SK-N-SH (cell line): ENCODE results near the gene NTNG1. TPM values are rescaled to one million over a fixed set of nuclear protein-coding genes. Genes with fewer than 3 reads are reported as not detected.

Experiments
- CTCF ChIA-PET: fragments of 300-600, 350-600 bp; formaldehyde crosslinking; extraction: SDS; loops from one replicate; lab custom pipeline; 2021; lab: Yijun Ruan, JAX
- POLR2A ChIA-PET: fragments of 350-600 bp; sonication (Branson Sonifier 250); formaldehyde crosslinking; extraction: SDS; loops from one replicate; lab custom pipeline; 2020; ENCODE audit warnings: antibody characterized with exemption, inconsistent platforms; lab: Yijun Ruan, JAX
- DNase-seq: peaks from one replicate; pipeline ENCODE4 v3.0.0; 2012
- H2AFZ ChIP-seq: fragments of 200-600 bp; sonication (generic); 2 replicates; pipeline ENCODE4 v1.8.1; 2016; ENCODE audit warnings: antibody characterized with exemption, mild to moderate bottlenecking, low read depth
- H3F3A ChIP-seq: fragments of 200-600 bp; sonication (generic); replicated peaks from 2 replicates; pipeline ENCODE3; 2016; ENCODE audit warnings: antibody characterized with exemption, mild to moderate bottlenecking; ENCODE audit not compliant: insufficient read depth
- H3K27ac ChIP-seq, 2 experiments: fragments of 200-500 bp in 1 of 2; fragments of 200-600 bp in 1 of 2; sonication (Bioruptor generic) in 1 of 2; sonication (generic), shearing (Covaris generic) in 1 of 2; 2 replicates each; pipeline versions ENCODE4 v1.5.1 to v1.6.1; 2014 to 2016; ENCODE audit warnings: low read depth in 2 of 2, inconsistent platforms in 1 of 2, low read length in 1 of 2, mild to moderate bottlenecking in 1 of 2, mixed read lengths in 1 of 2
- H3K27me3 ChIP-seq: fragments of 200-600 bp; sonication (generic), shearing (Covaris generic); 2 replicates; pipeline ENCODE4 v1.6.1; 2016; ENCODE audit warnings: mixed run types; ENCODE audit not compliant: insufficient read depth
- H3K36me3 ChIP-seq, 2 experiments: fragments of 200-500 bp in 1 of 2; fragments of 200-600 bp in 1 of 2; sonication (Bioruptor generic) in 1 of 2; sonication (generic) in 1 of 2; replicated peaks in 1 of 2; 2 replicates each; pipeline versions ENCODE3 to v1.5.1; 2014 to 2016; ENCODE audit warnings: low read length in 1 of 2, mild to moderate bottlenecking in 1 of 2; ENCODE audit not compliant: insufficient read depth in 2 of 2, control insufficient read depth in 1 of 2
- H3K4me1 ChIP-seq, 2 experiments: fragments of 200-500 bp in 1 of 2; fragments of 200-600 bp in 1 of 2; sonication (Bioruptor generic) in 1 of 2; sonication (generic), shearing (Covaris generic) in 1 of 2; 2 replicates each; pipeline versions ENCODE4 v1.5.1 to v1.6.1; 2014 to 2016; ENCODE audit warnings: low read depth in 1 of 2, low read length in 1 of 2, mixed run types in 1 of 2; ENCODE audit not compliant: insufficient read depth in 2 of 2, control insufficient read depth in 1 of 2
- H3K4me2 ChIP-seq: fragments of 200-600 bp; sonication (generic), shearing (Covaris generic); 2 replicates; pipeline ENCODE4 v1.6.1; 2017; ENCODE audit warnings: mixed run types
- H3K4me3 ChIP-seq, 2 experiments: fragments of 200-500 bp in 1 of 2; fragments of 200-600 bp in 1 of 2; sonication (Bioruptor generic) in 1 of 2; sonication (generic), shearing (Covaris generic) in 1 of 2; 2 replicates each; pipeline versions ENCODE4 v1.5.1 to v1.8.1; 2014 to 2016; ENCODE audit warnings: low read depth in 2 of 2, inconsistent platforms in 1 of 2, low read length in 1 of 2, mild to moderate bottlenecking in 1 of 2, mixed read lengths in 1 of 2, moderate library complexity in 1 of 2
- H3K79me2 ChIP-seq: fragments of 200-600 bp; sonication (generic); 2 replicates; pipeline ENCODE4 v1.8.1; 2017; ENCODE audit warnings: mild to moderate bottlenecking; ENCODE audit not compliant: insufficient read depth
- H3K9ac ChIP-seq: fragments of 200-600 bp; sonication (generic); 2 replicates; pipeline ENCODE4 v1.6.1; 2017; ENCODE audit warnings: mixed run types
- H3K9me2 ChIP-seq: fragments of 200-600 bp; sonication (generic); 2 replicates; pipeline ENCODE4 v1.6.1; 2017; ENCODE audit warnings: mixed run types
- H3K9me3 ChIP-seq: fragments of 200-600 bp; sonication (generic); 2 replicates; pipeline ENCODE4 v1.6.1; 2017; ENCODE audit warnings: mixed run types, mild to moderate bottlenecking, moderate library complexity
- H4K20me1 ChIP-seq: fragments of 200-600 bp; sonication (generic); 2 replicates; pipeline ENCODE4 v1.6.1; 2017; ENCODE audit warnings: mild to moderate bottlenecking, mixed run types; ENCODE audit not compliant: insufficient read depth
- CHD2 ChIP-seq: fragments of 150-350 bp; IDR thresholded peaks from 2 replicates; pipeline ENCODE4 v1.6.1; 2018; ENCODE audit warnings: low read length; ENCODE audit not compliant: partially characterized antibody
- ELF1 ChIP-seq: IDR thresholded peaks from 2 replicates; pipeline ENCODE4 v1.4.0; 2012
- EZH2phosphoT487 ChIP-seq: fragments of 200-600 bp; sonication (generic); IDR thresholded peaks from 2 replicates; pipeline ENCODE4 v1.6.1; 2017; ENCODE audit warnings: low read depth, mixed run types, mild to moderate bottlenecking, antibody characterized with exemption, moderate library complexity, borderline replicate concordance
- FOSL2 ChIP-seq: IDR thresholded peaks from 2 replicates; pipeline ENCODE4 v1.4.0; 2012; ENCODE audit warnings: low read depth, mild to moderate bottlenecking, moderate library complexity, borderline replicate concordance
- FOXJ3 ChIP-seq: sonication (generic); formaldehyde crosslinking; IDR thresholded peaks from 2 replicates; pipeline ENCODE4 v1.5.1; 2020; ENCODE audit warnings: mild to moderate bottlenecking, missing genetic modification reagents
- GATA2 ChIP-seq: sonication (generic); formaldehyde crosslinking; IDR thresholded peaks from 2 replicates; pipeline ENCODE4 v1.5.0; 2020; ENCODE audit warnings: mild to moderate bottlenecking, missing genetic modification reagents
- MEF2A ChIP-seq: IDR thresholded peaks from 2 replicates; pipeline ENCODE4 v1.4.0; 2012; ENCODE audit warnings: low read depth, borderline replicate concordance
- MXI1 ChIP-seq: IDR thresholded peaks from 2 replicates; pipeline ENCODE4 v1.6.1; 2012; ENCODE audit warnings: mild to moderate bottlenecking, low read depth, low read length, improper control_type of control experiment
- NFIC ChIP-seq: IDR thresholded peaks from 2 replicates; pipeline ENCODE4 v1.4.0; 2012; ENCODE audit warnings: borderline replicate concordance
- RCOR1 ChIP-seq: fragments of 150-350 bp; IDR thresholded peaks from 2 replicates; pipeline ENCODE4 v1.6.1; 2017; ENCODE audit warnings: antibody characterized with exemption, low read length
- RFX5 ChIP-seq: IDR thresholded peaks from 2 replicates; pipeline ENCODE4 v1.6.1; 2012; ENCODE audit warnings: mild to moderate bottlenecking, improper control_type of control experiment, low read length
- RXRA ChIP-seq: IDR thresholded peaks from 2 replicates; pipeline ENCODE4 v1.4.0; 2012; ENCODE audit warnings: low read depth, mild to moderate bottlenecking, borderline replicate concordance
- SIN3A ChIP-seq: IDR thresholded peaks from 2 replicates; pipeline ENCODE4 v1.6.1; 2012; ENCODE audit warnings: low read depth, mild to moderate bottlenecking, low read length, moderate library complexity, borderline replicate concordance
- SMC3 ChIP-seq: IDR thresholded peaks from 2 replicates; pipeline ENCODE4 v1.6.1; 2012; ENCODE audit warnings: low read depth, low read length, improper control_type of control experiment
- TCF12 ChIP-seq: IDR thresholded peaks from 2 replicates; pipeline ENCODE4 v1.4.0; 2012
- TEAD4 ChIP-seq: IDR thresholded peaks from 2 replicates; pipeline ENCODE4 v1.4.0; 2012; ENCODE audit warnings: mild to moderate bottlenecking, borderline replicate concordance; ENCODE audit not compliant: insufficient read depth
- YY1 ChIP-seq: IDR thresholded peaks from 2 replicates; pipeline ENCODE4 v1.4.0; 2012; ENCODE audit warnings: low read depth, mild to moderate bottlenecking
- WGBS: methylation state at CpG from one replicate; pipeline ENCODE4 v1.1.6; 2017; ENCODE audit warnings: low lambda C conversion rate; 5-methylcytosine and 5-hydroxymethylcytosine counted together
- polyA plus RNA-seq, 3 experiments: library from polyadenylated mRNA; depleted of rRNA; stranded (reverse); fragments of >200 nt; gene quantifications; 2 replicates each; pipeline ENCODE4 v1.2.3, GENCODE V29; 2012
- TF ChIP-seq, protein P1 (sequence below): IDR thresholded peaks from 2 replicates; pipeline ENCODE4 v1.4.0; 2012; ENCODE audit warnings: low read depth, borderline replicate concordance
- TF ChIP-seq, protein P2 (sequence below): IDR thresholded peaks from 2 replicates; pipeline ENCODE4; 2012
- TF ChIP-seq, protein P3 (sequence below): fragments of 200-600 bp; sonication (generic); IDR thresholded peaks from 2 replicates; pipeline ENCODE4 v1.6.1; 2017; ENCODE audit warnings: antibody characterized with exemption, mild to moderate bottlenecking, moderate library complexity
- TF ChIP-seq, protein P4 (sequence below): IDR thresholded peaks from 2 replicates; pipeline ENCODE4 v1.4.0; 2012; ENCODE audit warnings: low read depth
- TF ChIP-seq, protein P5 (sequence below): fragments of 150-350 bp; IDR thresholded peaks from 2 replicates; pipeline ENCODE4 v1.6.1; 2017; ENCODE audit warnings: antibody characterized with exemption, low read length, low read depth, borderline replicate concordance

NTNG1 gene
- polyA plus RNA-seq, 1 of the 3 experiments (the other 2 are of a cell fraction): 0.03 TPM

DNA sequence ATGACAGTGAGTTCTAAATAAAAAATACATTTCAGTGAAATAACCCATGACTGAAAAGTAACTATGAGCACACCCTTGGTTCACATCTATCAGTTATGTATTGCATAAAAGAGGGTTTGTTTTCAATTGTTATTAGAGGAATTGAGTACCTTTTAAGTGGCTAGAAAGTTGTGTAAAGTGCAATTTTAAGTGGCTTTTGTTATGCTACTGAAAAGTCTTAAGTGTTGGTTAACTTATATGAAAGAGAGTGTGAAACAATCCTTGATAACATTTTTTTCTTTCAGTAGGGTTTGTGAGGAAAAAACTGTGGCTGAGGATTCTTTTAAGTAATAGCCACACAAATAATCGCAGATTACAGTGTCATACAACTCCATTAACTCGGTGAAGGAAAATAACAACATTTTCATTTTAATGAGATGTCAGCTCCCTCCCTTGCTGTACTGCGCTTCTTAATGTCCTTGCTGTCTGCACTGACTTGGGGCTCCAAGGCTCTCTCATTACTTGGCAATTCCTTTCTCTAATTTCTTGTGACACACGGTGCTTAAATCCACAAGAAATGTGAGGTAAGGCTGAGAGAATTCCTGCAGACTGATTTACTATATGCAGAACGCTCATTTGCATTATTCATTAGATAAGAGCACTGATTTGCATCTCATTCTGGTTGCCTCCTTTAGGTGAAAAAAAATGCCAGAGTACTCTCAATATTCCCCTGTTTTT is 40.6 kb downstream of the NTNG1 start:
- no peaks in the 10 kb centered on the region for H3K36me3 ChIP-seq
- no peak overlapping the region for H3K9ac ChIP-seq
- H3K27me3 ChIP-seq: no peaks in the 10 kb centered on the region
- H3K4me1 ChIP-seq: peaks cover 0 to 17% of the 10 kb centered on the region in 2 experiments; a peak in 1 of 4 replicates
- no peaks in the 10 kb centered on the region for H4K20me1 ChIP-seq
- CTCF ChIA-PET: interaction anchor here (0.7 kb wide), 1 partner anchor 160 kb away, joined by 3 read pairs; no protein-coding TSS in a partner anchor
- H3K79me2 ChIP-seq: no peaks in the 10 kb centered on the region
- H3F3A ChIP-seq: no peaks in the 10 kb centered on the region
- 22% methylated on average over 5 of the region's 5 CpGs for WGBS
- no peak overlapping the region for H3K4me3 ChIP-seq
- H3K9me3 ChIP-seq: no peaks in the 10 kb centered on the region
- no peak overlapping the region for H2AFZ ChIP-seq
- DNase-seq: no peak
- TF ChIP-seq, protein P1, sequence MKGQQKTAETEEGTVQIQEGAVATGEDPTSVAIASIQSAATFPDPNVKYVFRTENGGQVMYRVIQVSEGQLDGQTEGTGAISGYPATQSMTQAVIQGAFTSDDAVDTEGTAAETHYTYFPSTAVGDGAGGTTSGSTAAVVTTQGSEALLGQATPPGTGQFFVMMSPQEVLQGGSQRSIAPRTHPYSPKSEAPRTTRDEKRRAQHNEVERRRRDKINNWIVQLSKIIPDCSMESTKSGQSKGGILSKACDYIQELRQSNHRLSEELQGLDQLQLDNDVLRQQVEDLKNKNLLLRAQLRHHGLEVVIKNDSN: no peak
- TF ChIP-seq TCF12 (no peak), EZH2phosphoT487 (no peak)
- TF ChIP-seq, all 33 proteins: peak for 0
- POLR2A ChIA-PET: no interaction called here
- Histone ChIP-seq H3K27ac (no peak overlapping the region), H3K4me2 (no peak overlapping the region), H3K9me2 (no peaks in the 10 kb centered on the region)

DNA sequence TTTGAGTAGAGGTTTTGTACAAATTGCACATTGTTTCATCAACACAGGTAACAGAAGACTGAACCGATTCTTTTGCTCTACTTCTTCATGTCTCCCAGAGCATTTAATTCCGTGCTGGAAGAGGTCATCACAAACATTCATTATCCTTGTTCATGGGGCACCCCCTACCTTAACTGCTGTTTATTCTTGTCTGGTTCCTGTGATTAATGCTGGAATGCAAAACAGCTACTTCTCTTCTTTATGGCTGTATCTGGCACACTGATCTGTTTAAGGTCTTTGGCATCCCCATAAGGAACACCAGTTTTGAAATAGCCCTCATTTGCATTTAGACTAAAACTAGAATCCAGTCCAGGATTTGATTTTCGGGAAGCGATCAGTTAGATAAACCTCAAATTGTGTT is 42.2 kb downstream of the NTNG1 start:
- no peak overlapping the region for H3K9ac ChIP-seq
- POLR2A ChIA-PET: no interaction called here
- no peak overlapping the region for H3K4me3 ChIP-seq
- CTCF ChIA-PET: no interaction called here
- no peak for TF ChIP-seq TEAD4
- no peak for TF ChIP-seq FOSL2
- TF ChIP-seq YY1: no peak
- TF ChIP-seq RCOR1: no peak
- no peak for TF ChIP-seq MEF2A
- TF ChIP-seq NFIC: no peak
- no peak for TF ChIP-seq GATA2 (CRISPR knock-in tag)
- TF ChIP-seq, protein P2, sequence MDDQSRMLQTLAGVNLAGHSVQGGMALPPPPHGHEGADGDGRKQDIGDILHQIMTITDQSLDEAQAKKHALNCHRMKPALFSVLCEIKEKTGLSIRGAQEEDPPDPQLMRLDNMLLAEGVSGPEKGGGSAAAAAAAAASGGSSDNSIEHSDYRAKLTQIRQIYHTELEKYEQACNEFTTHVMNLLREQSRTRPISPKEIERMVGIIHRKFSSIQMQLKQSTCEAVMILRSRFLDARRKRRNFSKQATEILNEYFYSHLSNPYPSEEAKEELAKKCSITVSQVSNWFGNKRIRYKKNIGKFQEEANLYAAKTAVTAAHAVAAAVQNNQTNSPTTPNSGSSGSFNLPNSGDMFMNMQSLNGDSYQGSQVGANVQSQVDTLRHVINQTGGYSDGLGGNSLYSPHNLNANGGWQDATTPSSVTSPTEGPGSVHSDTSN: no peak
- no peak for TF ChIP-seq ELF1
- TF ChIP-seq, protein P3, sequence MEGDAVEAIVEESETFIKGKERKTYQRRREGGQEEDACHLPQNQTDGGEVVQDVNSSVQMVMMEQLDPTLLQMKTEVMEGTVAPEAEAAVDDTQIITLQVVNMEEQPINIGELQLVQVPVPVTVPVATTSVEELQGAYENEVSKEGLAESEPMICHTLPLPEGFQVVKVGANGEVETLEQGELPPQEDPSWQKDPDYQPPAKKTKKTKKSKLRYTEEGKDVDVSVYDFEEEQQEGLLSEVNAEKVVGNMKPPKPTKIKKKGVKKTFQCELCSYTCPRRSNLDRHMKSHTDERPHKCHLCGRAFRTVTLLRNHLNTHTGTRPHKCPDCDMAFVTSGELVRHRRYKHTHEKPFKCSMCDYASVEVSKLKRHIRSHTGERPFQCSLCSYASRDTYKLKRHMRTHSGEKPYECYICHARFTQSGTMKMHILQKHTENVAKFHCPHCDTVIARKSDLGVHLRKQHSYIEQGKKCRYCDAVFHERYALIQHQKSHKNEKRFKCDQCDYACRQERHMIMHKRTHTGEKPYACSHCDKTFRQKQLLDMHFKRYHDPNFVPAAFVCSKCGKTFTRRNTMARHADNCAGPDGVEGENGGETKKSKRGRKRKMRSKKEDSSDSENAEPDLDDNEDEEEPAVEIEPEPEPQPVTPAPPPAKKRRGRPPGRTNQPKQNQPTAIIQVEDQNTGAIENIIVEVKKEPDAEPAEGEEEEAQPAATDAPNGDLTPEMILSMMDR: no peak
- TF ChIP-seq, protein P4, sequence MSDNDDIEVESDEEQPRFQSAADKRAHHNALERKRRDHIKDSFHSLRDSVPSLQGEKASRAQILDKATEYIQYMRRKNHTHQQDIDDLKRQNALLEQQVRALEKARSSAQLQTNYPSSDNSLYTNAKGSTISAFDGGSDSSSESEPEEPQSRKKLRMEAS: no peak
- no peak for TF ChIP-seq SIN3A
- no peak for TF ChIP-seq RFX5
- TF ChIP-seq MXI1: no peak
- TF ChIP-seq SMC3: no peak
- TF ChIP-seq FOXJ3 (CRISPR knock-in tag): no peak
- TF ChIP-seq, protein P5, sequence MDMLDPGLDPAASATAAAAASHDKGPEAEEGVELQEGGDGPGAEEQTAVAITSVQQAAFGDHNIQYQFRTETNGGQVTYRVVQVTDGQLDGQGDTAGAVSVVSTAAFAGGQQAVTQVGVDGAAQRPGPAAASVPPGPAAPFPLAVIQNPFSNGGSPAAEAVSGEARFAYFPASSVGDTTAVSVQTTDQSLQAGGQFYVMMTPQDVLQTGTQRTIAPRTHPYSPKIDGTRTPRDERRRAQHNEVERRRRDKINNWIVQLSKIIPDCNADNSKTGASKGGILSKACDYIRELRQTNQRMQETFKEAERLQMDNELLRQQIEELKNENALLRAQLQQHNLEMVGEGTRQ: no peak
- TF ChIP-seq, protein P1: no peak
- no peak for TF ChIP-seq RXRA
- no peak for TF ChIP-seq CHD2
- no peaks in the 10 kb centered on the region for H4K20me1 ChIP-seq
- H3K36me3 ChIP-seq: no peaks in the 10 kb centered on the region
- no peaks in the 10 kb centered on the region for H3K9me3 ChIP-seq
- H3K4me1 ChIP-seq: peaks cover 0 to 27% of the 10 kb centered on the region in 2 experiments; a peak in 1 of 4 replicates
- no peak overlapping the region for H2AFZ ChIP-seq
- no peak overlapping the region for H3K27ac ChIP-seq
- H3K79me2 ChIP-seq: no peaks in the 10 kb centered on the region
- no peak overlapping the region for H3K4me2 ChIP-seq
- no peaks in the 10 kb centered on the region for H3F3A ChIP-seq
- H3K27me3 ChIP-seq: no peaks in the 10 kb centered on the region
- no peaks in the 10 kb centered on the region for H3K9me2 ChIP-seq
- no peak for DNase-seq
- 42% methylated on average over 4 of the region's 4 CpGs for WGBS
